ENCODE measurements around the gene UBE3B.

The UBE3B gene

GRCh38 chr12:109433618-109434017 is 43.8 kb upstream of the UBE3B start:
- H3F3A ChIP-seq (ENCODE audit: insufficient read depth, low read length) = no peaks in the 10 kb centered on the region
- H3K27ac ChIP-seq (ENCODE audit: low read depth, low read length, poor library complexity, severe bottlenecking) = no peak overlapping the region
- no peaks in the 10 kb centered on the region for H3K27me3 ChIP-seq (ENCODE audit: insufficient read depth, low read length)
- no peak overlapping the region for H2AFZ ChIP-seq (ENCODE audit: low read length)
- H4K20me1 ChIP-seq (ENCODE audit: insufficient read depth, low read length) = no peaks in the 10 kb centered on the region
- H3K4me1 ChIP-seq (ENCODE audit: insufficient read depth, low read length, severe bottlenecking) = no peaks in the 10 kb centered on the region
- no peak overlapping the region for H3K9ac ChIP-seq (ENCODE audit: low read length)
- H3K4me3 ChIP-seq (ENCODE audit: low read depth, low read length, poor library complexity, severe bottlenecking) = no peak overlapping the region
- no peaks in the 10 kb centered on the region for H3K36me3 ChIP-seq (ENCODE audit: insufficient read depth, low read length)
- H3K9me3 ChIP-seq (ENCODE audit: low read length) = no peaks in the 10 kb centered on the region
- no peak overlapping the region for H3K4me2 ChIP-seq (ENCODE audit: low read length)
- H3K9me2 ChIP-seq (ENCODE audit: low read depth, low read length) = no peaks in the 10 kb centered on the region
- H3K79me2 ChIP-seq (ENCODE audit: insufficient read depth, low read length) = no peaks in the 10 kb centered on the region
- TF ChIP-seq EZH2 (IDR thresholded peaks at IDR 0.05; ENCODE audit: borderline replicate concordance, low read length) = no peak
- TF ChIP-seq, protein P1, sequence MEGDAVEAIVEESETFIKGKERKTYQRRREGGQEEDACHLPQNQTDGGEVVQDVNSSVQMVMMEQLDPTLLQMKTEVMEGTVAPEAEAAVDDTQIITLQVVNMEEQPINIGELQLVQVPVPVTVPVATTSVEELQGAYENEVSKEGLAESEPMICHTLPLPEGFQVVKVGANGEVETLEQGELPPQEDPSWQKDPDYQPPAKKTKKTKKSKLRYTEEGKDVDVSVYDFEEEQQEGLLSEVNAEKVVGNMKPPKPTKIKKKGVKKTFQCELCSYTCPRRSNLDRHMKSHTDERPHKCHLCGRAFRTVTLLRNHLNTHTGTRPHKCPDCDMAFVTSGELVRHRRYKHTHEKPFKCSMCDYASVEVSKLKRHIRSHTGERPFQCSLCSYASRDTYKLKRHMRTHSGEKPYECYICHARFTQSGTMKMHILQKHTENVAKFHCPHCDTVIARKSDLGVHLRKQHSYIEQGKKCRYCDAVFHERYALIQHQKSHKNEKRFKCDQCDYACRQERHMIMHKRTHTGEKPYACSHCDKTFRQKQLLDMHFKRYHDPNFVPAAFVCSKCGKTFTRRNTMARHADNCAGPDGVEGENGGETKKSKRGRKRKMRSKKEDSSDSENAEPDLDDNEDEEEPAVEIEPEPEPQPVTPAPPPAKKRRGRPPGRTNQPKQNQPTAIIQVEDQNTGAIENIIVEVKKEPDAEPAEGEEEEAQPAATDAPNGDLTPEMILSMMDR (IDR thresholded peaks at IDR 0.05; ENCODE audit: low read length) = peak; percentile 8; the same call in 1 of the 2 replicates

GRCh38 chr12:109434582-109434981 is 42.9 kb upstream of the UBE3B start:
- H3F3A ChIP-seq (ENCODE audit: insufficient read depth, low read length) = no peaks in the 10 kb centered on the region
- no peaks in the 10 kb centered on the region for H3K36me3 ChIP-seq (ENCODE audit: insufficient read depth, low read length)
- H3K4me1 ChIP-seq (ENCODE audit: insufficient read depth, low read length, severe bottlenecking) = no peaks in the 10 kb centered on the region
- no peak overlapping the region for H3K4me2 ChIP-seq (ENCODE audit: low read length)
- no peaks in the 10 kb centered on the region for H3K27me3 ChIP-seq (ENCODE audit: insufficient read depth, low read length)
- TF ChIP-seq, protein P1 (IDR thresholded peaks at IDR 0.05; ENCODE audit: low read length) = no peak
- H3K4me3 ChIP-seq (ENCODE audit: low read depth, low read length, poor library complexity, severe bottlenecking) = no peak overlapping the region
- no peak overlapping the region for H2AFZ ChIP-seq (ENCODE audit: low read length)
- H3K27ac ChIP-seq (ENCODE audit: low read depth, low read length, poor library complexity, severe bottlenecking) = no peak overlapping the region
- H4K20me1 ChIP-seq (ENCODE audit: insufficient read depth, low read length) = no peaks in the 10 kb centered on the region
- H3K79me2 ChIP-seq (ENCODE audit: insufficient read depth, low read length) = no peaks in the 10 kb centered on the region
- H3K9me2 ChIP-seq (ENCODE audit: low read depth, low read length) = no peaks in the 10 kb centered on the region
- no peaks in the 10 kb centered on the region for H3K9me3 ChIP-seq (ENCODE audit: low read length)
- no peak overlapping the region for H3K9ac ChIP-seq (ENCODE audit: low read length)

DNA sequence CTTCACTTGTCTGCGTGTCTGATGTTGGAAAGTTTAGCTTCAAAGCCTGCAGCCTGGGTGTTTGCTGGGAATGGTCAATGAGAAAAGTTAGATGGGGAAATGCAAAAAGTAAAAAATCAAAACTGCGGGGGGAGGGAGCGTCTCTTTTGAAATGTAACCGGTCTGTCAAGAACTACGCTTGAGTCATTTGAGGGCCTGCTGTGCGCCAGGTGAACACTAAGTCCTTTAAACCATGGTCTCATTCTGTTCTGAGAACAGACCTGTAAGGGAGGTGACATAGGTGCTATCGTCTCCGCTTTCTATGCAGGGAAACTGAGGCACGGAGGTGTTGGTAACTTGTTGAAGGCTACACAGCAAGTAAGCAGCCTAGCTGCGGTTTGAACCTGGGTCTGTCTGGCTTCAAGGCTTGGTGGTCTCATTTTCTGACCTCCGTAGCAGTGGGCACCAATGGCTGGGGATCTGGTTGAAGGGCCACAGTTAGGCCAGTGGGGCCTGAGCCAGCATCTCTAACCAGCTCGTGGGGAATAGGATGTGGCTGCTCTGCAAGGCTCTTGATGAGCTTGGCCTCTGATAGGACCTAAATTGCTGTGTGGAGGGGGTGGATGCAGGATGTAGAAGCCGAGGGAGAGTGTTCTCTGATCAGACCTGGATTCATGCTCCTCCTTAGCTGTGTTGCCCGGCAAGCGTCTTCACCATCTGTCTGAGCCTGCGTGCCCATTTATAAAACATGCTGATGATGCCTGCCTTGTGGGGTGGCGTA is 41.8 kb upstream of the UBE3B start:
- TF ChIP-seq, protein P1 (IDR thresholded peaks at IDR 0.05; ENCODE audit: low read length) = no peak
- no peak for TF ChIP-seq EZH2 (IDR thresholded peaks at IDR 0.05; ENCODE audit: borderline replicate concordance, low read length)
- Histone ChIP-seq H3F3A (ENCODE audit: insufficient read depth, low read length) (no peaks in the 10 kb centered on the region), H2AFZ (ENCODE audit: low read length) (no peak overlapping the region), H3K27ac (ENCODE audit: low read depth, low read length, poor library complexity, severe bottlenecking) (no peak overlapping the region), H3K4me3 (ENCODE audit: low read depth, low read length, poor library complexity, severe bottlenecking) (no peak overlapping the region), H3K27me3 (ENCODE audit: insufficient read depth, low read length) (no peaks in the 10 kb centered on the region), H3K9ac (ENCODE audit: low read length) (no peak overlapping the region), H3K36me3 (ENCODE audit: insufficient read depth, low read length) (no peaks in the 10 kb centered on the region), H4K20me1 (ENCODE audit: insufficient read depth, low read length) (no peaks in the 10 kb centered on the region), H3K9me3 (ENCODE audit: low read length) (no peaks in the 10 kb centered on the region), H3K4me2 (ENCODE audit: low read length) (no peak overlapping the region), H3K9me2 (ENCODE audit: low read depth, low read length) (no peaks in the 10 kb centered on the region), H3K4me1 (ENCODE audit: insufficient read depth, low read length, severe bottlenecking) (no peaks in the 10 kb centered on the region), H3K79me2 (ENCODE audit: insufficient read depth, low read length) (no peaks in the 10 kb centered on the region)

All from OCI-LY1 (cell line).